ENCODE data around the gene TNFAIP2. TPM values are rescaled to one million over a fixed set of nuclear protein-coding genes. Genes with fewer than 3 reads are reported as not detected.
A peak's percentile ranks its signal among the peaks of the same experiment; 100 is the strongest.

The TNFAIP2 gene
- total RNA-seq, 3 donors from 2014 or later = 43.6 to 76.5 (median 60.0) TPM

DNA sequence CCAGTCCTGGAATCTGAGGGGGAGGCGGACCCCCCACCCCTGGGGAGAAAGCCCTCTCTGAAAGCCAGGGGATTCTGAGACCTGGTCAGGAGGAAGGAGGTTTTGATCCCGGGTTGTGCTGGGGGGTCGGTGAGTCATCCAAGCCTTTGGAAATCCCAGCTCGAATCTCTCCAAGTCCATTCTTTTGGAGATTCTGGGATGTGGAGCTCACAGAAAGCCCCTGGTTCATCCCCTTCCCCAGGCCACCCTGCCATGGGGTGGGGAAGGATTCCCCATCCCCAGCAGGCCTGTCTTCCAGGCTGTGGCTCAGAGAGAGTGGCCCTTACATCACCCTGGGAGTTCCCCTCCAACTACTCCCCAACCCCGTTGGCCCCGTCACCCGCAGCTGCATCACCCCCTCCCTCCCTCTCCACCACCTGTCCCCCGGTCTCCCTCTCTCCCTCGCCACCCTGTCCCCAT lies 14.5 kb upstream of the TNFAIP2 start:
- DNase-seq (ENCODE audit: low spot score in 2 of 2) = no peak
- Histone ChIP-seq H3K4me3 (no peak overlapping the region), H3K4me1 (peaks cover 15 to 18% of the 10 kb centered on the region in 2 donors), H3K9me3 (no peaks in the 10 kb centered on the region), H3K36me3 (no peaks in the 10 kb centered on the region), H3K27me3 (peaks cover 9 to 10% of the 10 kb centered on the region in 2 donors), H3K27ac (peak overlapping the region in 1 of 2 donors; percentile 38)
- TF ChIP-seq, protein P1, sequence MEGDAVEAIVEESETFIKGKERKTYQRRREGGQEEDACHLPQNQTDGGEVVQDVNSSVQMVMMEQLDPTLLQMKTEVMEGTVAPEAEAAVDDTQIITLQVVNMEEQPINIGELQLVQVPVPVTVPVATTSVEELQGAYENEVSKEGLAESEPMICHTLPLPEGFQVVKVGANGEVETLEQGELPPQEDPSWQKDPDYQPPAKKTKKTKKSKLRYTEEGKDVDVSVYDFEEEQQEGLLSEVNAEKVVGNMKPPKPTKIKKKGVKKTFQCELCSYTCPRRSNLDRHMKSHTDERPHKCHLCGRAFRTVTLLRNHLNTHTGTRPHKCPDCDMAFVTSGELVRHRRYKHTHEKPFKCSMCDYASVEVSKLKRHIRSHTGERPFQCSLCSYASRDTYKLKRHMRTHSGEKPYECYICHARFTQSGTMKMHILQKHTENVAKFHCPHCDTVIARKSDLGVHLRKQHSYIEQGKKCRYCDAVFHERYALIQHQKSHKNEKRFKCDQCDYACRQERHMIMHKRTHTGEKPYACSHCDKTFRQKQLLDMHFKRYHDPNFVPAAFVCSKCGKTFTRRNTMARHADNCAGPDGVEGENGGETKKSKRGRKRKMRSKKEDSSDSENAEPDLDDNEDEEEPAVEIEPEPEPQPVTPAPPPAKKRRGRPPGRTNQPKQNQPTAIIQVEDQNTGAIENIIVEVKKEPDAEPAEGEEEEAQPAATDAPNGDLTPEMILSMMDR (IDR thresholded peaks at IDR 0.05) = no peak
- TF ChIP-seq POLR2AphosphoS5 (IDR thresholded peaks at IDR 0.05) (no peak), POLR2A (IDR thresholded peaks at IDR 0.05) (no peak)
- intact Hi-C loops (cut with DNase I; ENCODE audit: low total_unique reads) = loop anchor here (10.0 kb wide), 1 partner anchor 186 kb away; no protein-coding TSS in a partner anchor

DNA sequence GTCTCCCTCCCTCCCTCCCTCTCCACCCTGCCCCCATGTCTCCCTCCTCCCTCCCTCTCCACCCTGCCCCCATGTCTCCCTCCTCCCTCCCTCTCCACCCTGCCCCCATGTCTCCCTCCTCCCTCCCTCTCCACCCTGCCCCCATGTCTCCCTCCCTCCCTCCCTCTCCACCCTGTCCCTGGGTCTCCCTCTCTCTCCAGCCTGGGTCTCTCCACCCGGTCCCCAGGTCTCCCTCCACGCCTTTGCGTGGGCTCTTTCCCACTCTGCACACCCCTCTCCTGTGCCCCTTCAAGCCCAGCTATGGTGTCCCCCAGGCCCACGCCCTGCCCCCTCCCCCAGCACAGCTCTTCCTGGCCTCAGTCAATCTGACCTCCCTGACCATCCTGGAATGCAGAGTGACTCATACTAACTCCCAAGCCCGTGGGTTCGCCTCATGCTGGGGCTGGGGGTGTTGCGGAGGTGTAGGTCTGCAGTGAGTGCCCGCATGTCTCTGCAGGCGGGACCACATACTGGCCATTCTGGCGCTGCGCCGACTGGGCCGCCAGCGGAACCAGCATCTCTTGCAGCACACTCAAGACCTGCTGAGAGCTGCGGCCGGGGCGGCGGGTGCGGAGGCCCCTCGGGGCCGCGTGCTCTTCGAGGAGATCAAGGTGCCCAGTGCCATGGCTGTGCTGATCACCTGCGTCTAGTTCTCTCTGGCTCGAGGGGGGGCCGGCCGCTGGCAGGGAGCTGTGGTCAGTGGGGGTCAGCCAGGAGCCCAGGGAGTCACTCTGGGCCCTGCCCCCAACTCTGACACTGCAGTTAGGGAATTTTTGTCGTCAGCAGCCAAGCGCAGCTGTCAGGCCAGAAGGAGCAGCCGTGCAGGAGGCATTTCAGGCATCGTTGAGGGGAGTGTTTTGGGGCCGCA lies 13.5 kb upstream of the TNFAIP2 start:
- no peaks in the 10 kb centered on the region for H3K9me3 ChIP-seq
- H3K36me3 ChIP-seq = no peaks in the 10 kb centered on the region
- H3K4me1 ChIP-seq = peaks cover 14 to 15% of the 10 kb centered on the region in 2 donors
- peak overlapping the region; percentile 48 to 85 for H3K27ac ChIP-seq
- TF ChIP-seq POLR2A (IDR thresholded peaks at IDR 0.05) = no peak
- TF ChIP-seq, protein P1 (IDR thresholded peaks at IDR 0.05) = no peak
- no peak for TF ChIP-seq POLR2AphosphoS5 (IDR thresholded peaks at IDR 0.05)
- no peaks in the 10 kb centered on the region for H3K27me3 ChIP-seq
- H3K4me3 ChIP-seq = peak overlapping the region in 1 of 3 donors; percentile 44
- intact Hi-C loops (cut with DNase I; ENCODE audit: low total_unique reads) = loop anchor here (10.0 kb wide), 1 partner anchor 185 kb away; no protein-coding TSS in a partner anchor
- DNase-seq (ENCODE audit: low spot score in 2 of 2) = no peak

DNA sequence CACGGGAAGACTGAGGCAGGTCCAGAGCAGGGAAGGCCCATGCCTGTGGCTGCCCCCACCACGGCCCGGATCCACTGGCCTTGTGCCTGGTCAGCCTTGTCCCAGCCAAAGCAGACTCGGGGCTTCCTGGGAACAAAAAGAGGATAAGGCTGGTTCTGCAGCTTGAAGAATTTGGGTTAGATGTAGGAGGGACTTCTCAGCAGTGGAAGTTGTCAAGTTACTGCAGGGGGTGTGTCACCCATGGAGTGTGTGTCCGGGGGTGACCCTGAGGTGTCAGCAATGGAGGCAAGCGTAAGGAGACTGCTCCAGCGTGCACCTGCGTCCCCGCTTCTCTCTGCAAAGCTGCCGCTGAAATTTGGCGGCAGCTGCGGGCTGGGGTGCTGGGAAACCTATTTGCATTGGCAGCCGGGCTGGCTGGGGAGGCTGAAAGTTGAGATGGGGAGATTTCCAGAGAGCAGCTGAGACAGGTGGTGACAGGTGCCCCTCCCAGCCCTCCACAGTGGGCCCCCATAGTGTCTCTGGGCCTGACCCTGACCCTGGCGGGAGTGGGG lies 12.5 kb upstream of the TNFAIP2 start:
- intact Hi-C loops (cut with DNase I; ENCODE audit: low total_unique reads) = no loop called here
- peaks cover 14 to 15% of the 10 kb centered on the region in 2 donors for H3K4me1 ChIP-seq
- no peak for DNase-seq (ENCODE audit: low spot score in 2 of 2)
- no peaks in the 10 kb centered on the region for H3K36me3 ChIP-seq
- no peaks in the 10 kb centered on the region for H3K9me3 ChIP-seq
- peak overlapping the region; percentile 48 to 85 for H3K27ac ChIP-seq
- peak overlapping the region in 1 of 3 donors; percentile 44 for H3K4me3 ChIP-seq
- TF ChIP-seq POLR2A (IDR thresholded peaks at IDR 0.05) = no peak
- TF ChIP-seq, protein P1 (IDR thresholded peaks at IDR 0.05) = no peak
- no peak for TF ChIP-seq POLR2AphosphoS5 (IDR thresholded peaks at IDR 0.05)
- H3K27me3 ChIP-seq = no peaks in the 10 kb centered on the region

DNA sequence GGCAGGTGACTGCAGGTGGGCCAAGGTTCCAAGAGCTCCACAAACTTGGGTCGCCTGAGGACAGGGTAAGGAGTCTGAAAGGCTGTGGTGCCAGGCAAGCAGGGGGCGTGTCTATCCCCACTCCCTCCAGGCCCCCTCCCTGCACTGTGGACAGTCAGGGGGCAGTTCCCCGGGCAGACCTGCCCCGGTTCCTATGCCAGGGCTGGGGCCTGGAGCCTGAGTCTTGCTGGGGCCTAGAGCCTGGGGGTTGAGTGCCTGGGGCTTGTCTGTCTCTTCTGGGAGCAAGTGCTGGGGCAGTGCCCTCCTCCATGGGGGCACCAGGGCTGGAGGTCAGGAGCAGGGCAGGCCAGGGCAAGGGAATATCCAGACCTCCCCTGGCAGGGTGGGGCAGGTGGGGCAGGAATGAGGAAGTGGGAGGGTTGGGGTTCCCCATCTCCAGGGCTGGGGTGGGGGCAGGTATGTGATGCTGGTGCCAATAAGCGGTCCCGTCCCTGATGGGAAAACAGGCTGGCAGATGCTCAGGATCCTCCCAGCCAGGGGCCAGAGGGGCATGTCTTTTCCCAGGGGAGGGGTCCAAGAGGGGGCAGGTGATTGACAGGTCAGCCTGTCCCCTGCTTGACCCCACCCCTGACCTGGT lies 11.9 kb upstream of the TNFAIP2 start:
- Histone ChIP-seq H3K4me1 (peaks cover 14 to 15% of the 10 kb centered on the region in 2 donors), H3K36me3 (no peaks in the 10 kb centered on the region), H3K27ac (peak overlapping the region; percentile 48 to 75), H3K27me3 (no peaks in the 10 kb centered on the region), H3K9me3 (no peaks in the 10 kb centered on the region), H3K4me3 (no peak overlapping the region)
- no peak for DNase-seq (ENCODE audit: low spot score in 2 of 2)
- TF ChIP-seq, protein P1 (IDR thresholded peaks at IDR 0.05) = no peak
- no peak for TF ChIP-seq POLR2A (IDR thresholded peaks at IDR 0.05)
- no peak for TF ChIP-seq POLR2AphosphoS5 (IDR thresholded peaks at IDR 0.05)
- intact Hi-C loops (cut with DNase I; ENCODE audit: low total_unique reads) = no loop called here

Measured in breast epithelium (tissue), 4 donors.